ENCODE data around the gene PPA1. TPM values are rescaled to one million over a fixed set of nuclear protein-coding genes. Genes with fewer than 3 reads are reported as not detected.

PPA1 gene
- total RNA-seq, 1 experiment from 2014 or later, result 234 TPM

DNA sequence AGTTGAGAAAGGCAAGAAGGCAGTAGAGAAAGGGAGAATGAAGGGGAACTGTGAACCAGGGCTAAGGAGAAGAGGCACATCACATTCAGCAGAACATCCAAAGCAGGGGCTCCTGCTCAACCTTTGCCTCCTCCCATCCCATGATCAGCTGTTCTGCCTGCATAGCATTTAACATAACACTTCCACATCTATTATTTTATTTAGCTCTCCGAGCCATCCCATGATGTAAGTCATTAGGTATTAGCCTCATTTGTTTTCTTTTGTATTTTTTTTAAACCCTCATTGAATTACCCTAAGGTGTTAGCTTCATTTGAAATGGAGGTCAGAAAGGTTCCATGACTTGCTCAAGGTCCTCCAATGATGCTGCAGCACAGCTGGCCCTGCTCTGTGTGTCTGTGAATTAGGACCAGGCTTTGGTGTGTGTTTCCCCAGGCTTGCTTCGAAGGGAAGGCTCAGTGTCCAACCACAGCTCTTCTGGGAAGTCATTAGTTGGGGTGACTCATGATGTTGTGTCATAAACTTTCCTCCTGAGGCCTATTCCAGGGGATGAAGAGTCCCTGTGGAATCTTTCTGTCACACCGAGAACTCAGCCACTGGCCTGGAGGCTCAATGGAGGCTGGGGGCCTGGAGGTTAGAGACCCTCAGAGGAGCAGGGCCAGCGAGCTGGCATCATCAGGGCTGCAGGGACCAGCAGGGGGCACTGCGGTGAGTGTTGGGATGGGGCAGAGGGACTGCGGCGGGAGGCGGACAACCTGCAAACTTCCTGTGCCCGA lies 34.1 kb upstream of the PPA1 start (continued):
- TF ChIP-seq, protein P1, sequence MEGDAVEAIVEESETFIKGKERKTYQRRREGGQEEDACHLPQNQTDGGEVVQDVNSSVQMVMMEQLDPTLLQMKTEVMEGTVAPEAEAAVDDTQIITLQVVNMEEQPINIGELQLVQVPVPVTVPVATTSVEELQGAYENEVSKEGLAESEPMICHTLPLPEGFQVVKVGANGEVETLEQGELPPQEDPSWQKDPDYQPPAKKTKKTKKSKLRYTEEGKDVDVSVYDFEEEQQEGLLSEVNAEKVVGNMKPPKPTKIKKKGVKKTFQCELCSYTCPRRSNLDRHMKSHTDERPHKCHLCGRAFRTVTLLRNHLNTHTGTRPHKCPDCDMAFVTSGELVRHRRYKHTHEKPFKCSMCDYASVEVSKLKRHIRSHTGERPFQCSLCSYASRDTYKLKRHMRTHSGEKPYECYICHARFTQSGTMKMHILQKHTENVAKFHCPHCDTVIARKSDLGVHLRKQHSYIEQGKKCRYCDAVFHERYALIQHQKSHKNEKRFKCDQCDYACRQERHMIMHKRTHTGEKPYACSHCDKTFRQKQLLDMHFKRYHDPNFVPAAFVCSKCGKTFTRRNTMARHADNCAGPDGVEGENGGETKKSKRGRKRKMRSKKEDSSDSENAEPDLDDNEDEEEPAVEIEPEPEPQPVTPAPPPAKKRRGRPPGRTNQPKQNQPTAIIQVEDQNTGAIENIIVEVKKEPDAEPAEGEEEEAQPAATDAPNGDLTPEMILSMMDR (IDR thresholded peaks at IDR 0.05 in 2 of 3, conservative IDR thresholded peaks at IDR 0.05 in 1 of 3; ENCODE audit: borderline replicate concordance in 1 of 3, insufficient read depth in 1 of 3, low read depth in 2 of 3, low read length in 2 of 3), result peak in 2 of 3 experiments; percentile 44 to 60; a peak in 4 of 6 replicates
- TF ChIP-seq POLR2AphosphoS5 (IDR thresholded peaks at IDR 0.05; ENCODE audit: low read depth, low read length) (no peak), RAD21 (IDR thresholded peaks at IDR 0.05; ENCODE audit: low read depth) (no peak; the same call in 1 of the 2 replicates), FOSL1 (IDR thresholded peaks at IDR 0.05; ENCODE audit: low read depth) (peak; percentile 91), ZFX (IDR thresholded peaks at IDR 0.05) (no peak), SIN3A (IDR thresholded peaks at IDR 0.05; ENCODE audit: low read depth) (no peak)
- TF ChIP-seq, protein P2, sequence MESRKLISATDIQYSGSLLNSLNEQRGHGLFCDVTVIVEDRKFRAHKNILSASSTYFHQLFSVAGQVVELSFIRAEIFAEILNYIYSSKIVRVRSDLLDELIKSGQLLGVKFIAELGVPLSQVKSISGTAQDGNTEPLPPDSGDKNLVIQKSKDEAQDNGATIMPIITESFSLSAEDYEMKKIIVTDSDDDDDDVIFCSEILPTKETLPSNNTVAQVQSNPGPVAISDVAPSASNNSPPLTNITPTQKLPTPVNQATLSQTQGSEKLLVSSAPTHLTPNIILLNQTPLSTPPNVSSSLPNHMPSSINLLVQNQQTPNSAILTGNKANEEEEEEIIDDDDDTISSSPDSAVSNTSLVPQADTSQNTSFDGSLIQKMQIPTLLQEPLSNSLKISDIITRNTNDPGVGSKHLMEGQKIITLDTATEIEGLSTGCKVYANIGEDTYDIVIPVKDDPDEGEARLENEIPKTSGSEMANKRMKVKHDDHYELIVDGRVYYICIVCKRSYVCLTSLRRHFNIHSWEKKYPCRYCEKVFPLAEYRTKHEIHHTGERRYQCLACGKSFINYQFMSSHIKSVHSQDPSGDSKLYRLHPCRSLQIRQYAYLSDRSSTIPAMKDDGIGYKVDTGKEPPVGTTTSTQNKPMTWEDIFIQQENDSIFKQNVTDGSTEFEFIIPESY (IDR thresholded peaks at IDR 0.05; ENCODE audit: extremely low read depth, insufficient replicate concordance, low read length), result no peak

DNA sequence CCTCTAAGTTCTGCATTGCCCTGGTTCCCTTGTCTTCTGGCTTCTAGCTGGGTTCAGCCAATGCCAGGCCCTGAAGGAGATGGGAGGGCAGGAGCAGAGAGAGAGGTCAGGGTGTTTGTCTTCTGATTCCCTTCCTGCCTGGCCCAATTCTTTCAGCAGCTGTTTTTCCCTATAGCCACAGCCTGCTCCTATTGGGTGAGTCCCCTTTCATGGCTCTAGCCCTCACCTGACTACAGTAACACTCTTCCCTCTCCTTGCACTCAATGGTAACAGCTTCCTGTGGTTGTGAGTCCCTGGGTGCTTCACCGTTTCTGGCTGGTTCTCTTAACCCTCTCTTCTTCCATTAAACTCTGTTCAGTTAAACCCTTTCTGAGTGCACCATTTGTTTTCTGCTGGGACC lies 33.5 kb upstream of the PPA1 start:
- BruUV-seq (replicated peaks), result no TSS peak
- Histone ChIP-seq H3K9me2 (ENCODE audit: insufficient read depth) (no peaks in the 10 kb centered on the region), H3K27ac (ENCODE audit: low read depth, low read length) (no peak overlapping the region), H3K9me3 (ENCODE audit: control insufficient read depth in 1 of 2, insufficient read depth in 1 of 2, low read depth in 1 of 2, low read length in 2 of 2) (no peaks in the 10 kb centered on the region), H3K27me3 (ENCODE audit: insufficient read depth, low read length) (no peaks in the 10 kb centered on the region), H3K4me3 (replicated peaks in 1 of 2; ENCODE audit: low read depth in 1 of 2, low read length in 2 of 2) (no peak overlapping the region), H3K79me2 (ENCODE audit: insufficient read depth, low read length) (no peaks in the 10 kb centered on the region), H4K20me1 (ENCODE audit: insufficient read depth) (no peaks in the 10 kb centered on the region), H3K4me2 (ENCODE audit: low read length) (peak overlapping the region; percentile 59), H3K9ac (ENCODE audit: low read length) (no peak overlapping the region), H3K36me3 (ENCODE audit: control insufficient read depth in 1 of 2, insufficient read depth in 2 of 2, low read length in 2 of 2) (no peaks in the 10 kb centered on the region), H2AFZ (ENCODE audit: low read depth, low read length, poor library complexity, severe bottlenecking) (no peak overlapping the region), H3K4me1 (ENCODE audit: control insufficient read depth in 1 of 2, insufficient read depth in 2 of 2, low read length in 2 of 2) (peaks cover 5 to 26% of the 10 kb centered on the region in 2 experiments; a peak in 3 of 4 replicates)
- POLR2A ChIA-PET, result interaction anchor here (0.8 to 0.9 kb wide), 2 partner anchors 11 to 113 kb away, joined by 3 to 5 read pairs; no protein-coding TSS in a partner anchor
- RAD21 ChIA-PET (ENCODE audit: low non-redundant PET in 1 of 2, low total read pairs in 2 of 2, uncharacterized antibody in 2 of 2, unreplicated experiment in 2 of 2), result interaction anchor here in 1 of 2 experiments (1.0 to 1.2 kb wide), 2 partner anchors 45 to 98 kb away, joined by 3 read pairs; no protein-coding TSS in a partner anchor
- no peak for ATAC-seq
- intact Hi-C loops (cut with micrococcal nuclease), result loop anchor here (2.0 kb wide), 1 partner anchor 98 kb away; no protein-coding TSS in a partner anchor
- DNase-seq (ENCODE audit: low read depth, low spot score), result no peak
- CTCF ChIA-PET, result interaction anchor here (1.4 to 2.7 kb wide), 3 partner anchors 45 to 121 kb away, joined by 6 to 27 read pairs (median 8); no protein-coding TSS in a partner anchor
- TF ChIP-seq, protein P2 (IDR thresholded peaks at IDR 0.05; ENCODE audit: extremely low read depth, insufficient replicate concordance, low read length), result no peak
- TF ChIP-seq EZH2 (IDR thresholded peaks at IDR 0.05), result no peak
- no peak for TF ChIP-seq TCF7L2 (IDR thresholded peaks at IDR 0.05; ENCODE audit: borderline replicate concordance, extremely low read depth, insufficient read depth, insufficient read length)
- TF ChIP-seq ELF1 (IDR thresholded peaks at IDR 0.05; ENCODE audit: borderline replicate concordance, low read depth), result no peak
- no peak for TF ChIP-seq SIN3A (IDR thresholded peaks at IDR 0.05; ENCODE audit: low read depth)
- TF ChIP-seq SRF (IDR thresholded peaks at IDR 0.05; ENCODE audit: low read depth), result no peak
- no peak for TF ChIP-seq YY1 (IDR thresholded peaks at IDR 0.05; ENCODE audit: extremely low read depth, insufficient replicate concordance, low read depth, low read length)
- no peak for TF ChIP-seq FOSL1 (IDR thresholded peaks at IDR 0.05; ENCODE audit: low read depth)
- no peak for TF ChIP-seq JUND (IDR thresholded peaks at IDR 0.05)
- no peak for TF ChIP-seq CBX3 (IDR thresholded peaks at IDR 0.05; ENCODE audit: low read depth)

Data from HCT116 (cell line).